ENCODE measurements around the gene NTRK1. TPM values are rescaled to one million over a fixed set of nuclear protein-coding genes. Genes with fewer than 3 reads are reported as not detected.

Gene NTRK1
- not detected in 2 replicates for total RNA-seq (2014; rRNA removed; shearing (Covaris generic))

DNA sequence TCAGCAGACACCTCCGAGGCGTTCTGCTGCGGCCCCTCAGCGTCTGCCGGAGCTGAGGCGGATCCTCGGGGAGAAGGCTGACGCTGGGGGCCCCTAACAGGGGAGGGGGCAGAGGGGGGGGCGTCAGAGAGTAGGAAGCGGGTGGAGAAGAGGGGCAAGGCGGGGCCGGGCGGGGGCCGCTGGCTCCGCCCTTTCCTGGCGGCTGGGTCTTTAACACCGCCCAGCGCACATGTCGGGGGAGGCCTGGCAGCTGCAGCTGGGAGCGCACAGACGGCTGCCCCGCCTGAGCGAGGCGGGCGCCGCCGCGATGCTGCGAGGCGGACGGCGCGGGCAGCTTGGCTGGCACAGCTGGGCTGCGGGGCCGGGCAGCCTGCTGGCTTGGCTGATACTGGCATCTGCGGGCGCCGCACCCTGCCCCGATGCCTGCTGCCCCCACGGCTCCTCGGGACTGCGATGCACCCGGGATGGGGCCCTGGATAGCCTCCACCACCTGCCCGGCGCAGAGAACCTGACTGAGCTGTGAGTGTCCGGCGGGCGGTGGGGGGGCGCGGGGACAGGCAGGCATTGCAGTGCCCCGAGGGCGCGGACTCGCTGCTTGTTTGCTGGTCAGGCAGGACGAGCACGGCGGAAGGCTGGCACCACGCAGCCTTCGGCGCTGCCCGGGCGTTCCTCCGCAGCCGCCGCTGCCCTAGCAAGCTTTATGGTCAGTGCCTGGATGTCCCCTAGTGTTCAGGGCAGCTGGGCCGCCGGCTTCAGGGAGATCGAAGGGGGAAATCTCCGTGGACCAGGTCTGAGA lies at the start of gene NTRK1:
Gene NTRK1, plus strand, starts transcription at position 238 of the 796 bp plus-strand sequence. Its CDS starts 70 bp downstream, at position 308.
- peak; percentile 19 for DNase-seq (ENCODE audit: low read depth)

DNA sequence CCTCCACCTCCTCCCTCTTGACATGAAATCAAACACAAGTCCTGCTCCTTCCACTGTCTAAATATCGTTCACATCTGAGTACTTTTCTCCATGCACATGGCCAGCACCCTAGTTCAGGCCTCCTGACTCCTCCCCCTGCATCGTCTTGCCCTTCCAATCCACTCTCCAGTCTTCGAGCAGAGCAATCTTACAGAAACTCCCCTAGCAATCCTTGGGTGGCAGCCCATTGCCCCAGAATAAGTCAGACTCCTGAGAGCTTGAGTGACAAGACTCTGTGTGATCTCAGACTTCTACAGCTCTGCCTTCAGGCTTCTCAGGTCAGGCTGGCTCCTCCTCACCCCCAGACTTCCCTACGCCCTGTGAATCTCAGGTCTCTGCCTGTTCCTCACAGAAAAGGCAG lies 49.5 kb upstream of the NTRK1 start:
- DNase-seq (ENCODE audit: low read depth): no peak

- no peak for DNase-seq (ENCODE audit: low read depth)
Measured at GRCh38 chr1:156812293-156812990, 48.2 kb upstream of the NTRK1 start.

DNA sequence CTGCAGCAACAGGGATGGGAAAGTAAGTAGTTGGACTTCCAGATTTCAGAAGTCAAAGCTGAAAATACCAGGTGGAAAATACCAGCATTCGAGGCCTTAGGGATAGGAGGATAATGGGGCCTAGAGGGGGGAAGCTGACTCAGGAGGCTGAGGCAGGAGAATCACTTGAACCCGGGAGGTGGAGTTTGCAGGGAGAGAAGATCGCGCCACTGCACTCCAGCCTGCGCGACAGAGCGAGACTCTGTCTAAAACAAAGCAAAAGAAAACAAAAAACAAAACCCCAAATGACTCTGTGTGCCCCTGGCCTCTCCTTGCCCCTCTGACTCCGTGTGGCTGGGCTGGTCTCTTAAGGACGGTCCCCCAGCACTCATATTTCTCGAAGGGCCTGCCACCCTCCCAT lies 47.4 kb upstream of the NTRK1 start:
- no peak for DNase-seq (ENCODE audit: low read depth)

- DNase-seq (ENCODE audit: low read depth): peak; percentile 29
Measured at GRCh38 chr1:156813750-156814570, 46.7 kb upstream of the NTRK1 start.

DNA sequence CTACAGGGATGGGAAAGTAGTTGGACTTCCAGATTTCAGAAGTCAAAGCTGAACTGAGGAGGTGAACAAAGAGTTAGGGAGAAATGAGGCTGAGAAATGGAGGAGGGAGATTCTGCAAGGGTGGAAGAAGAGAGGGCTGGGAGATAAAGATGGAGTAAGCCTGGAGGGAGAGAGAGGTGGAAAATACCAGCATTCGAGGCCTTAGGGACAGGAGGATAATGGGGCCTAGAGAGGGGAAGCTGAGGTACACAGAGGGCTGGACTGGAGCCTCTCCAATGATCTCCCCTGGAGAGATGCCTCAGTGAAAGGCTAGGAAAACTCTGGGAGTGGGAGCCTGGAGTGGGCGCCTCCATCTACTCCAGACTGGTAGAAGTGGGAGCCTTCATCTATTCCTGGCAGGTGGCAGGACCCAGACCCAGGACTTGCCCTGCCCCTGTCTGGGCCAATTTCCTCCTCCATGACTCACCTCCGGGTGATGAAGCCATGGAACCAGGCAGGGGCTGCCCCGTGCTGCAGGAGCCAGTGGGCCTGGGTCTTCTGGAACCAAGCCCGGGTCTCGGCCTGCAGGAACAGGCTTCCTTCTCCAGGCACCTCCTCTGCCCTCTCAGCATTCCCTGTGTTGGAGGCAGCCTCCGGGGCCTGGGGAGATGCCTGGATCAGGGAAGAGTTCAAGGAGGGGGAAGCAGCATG lies 45.9 kb upstream of the NTRK1 start:
- no peak for DNase-seq (ENCODE audit: low read depth)

- DNase-seq (ENCODE audit: low read depth): peak; percentile 85
Measured at GRCh38 chr1:156815307-156815826, 45.3 kb upstream of the NTRK1 start.

DNA sequence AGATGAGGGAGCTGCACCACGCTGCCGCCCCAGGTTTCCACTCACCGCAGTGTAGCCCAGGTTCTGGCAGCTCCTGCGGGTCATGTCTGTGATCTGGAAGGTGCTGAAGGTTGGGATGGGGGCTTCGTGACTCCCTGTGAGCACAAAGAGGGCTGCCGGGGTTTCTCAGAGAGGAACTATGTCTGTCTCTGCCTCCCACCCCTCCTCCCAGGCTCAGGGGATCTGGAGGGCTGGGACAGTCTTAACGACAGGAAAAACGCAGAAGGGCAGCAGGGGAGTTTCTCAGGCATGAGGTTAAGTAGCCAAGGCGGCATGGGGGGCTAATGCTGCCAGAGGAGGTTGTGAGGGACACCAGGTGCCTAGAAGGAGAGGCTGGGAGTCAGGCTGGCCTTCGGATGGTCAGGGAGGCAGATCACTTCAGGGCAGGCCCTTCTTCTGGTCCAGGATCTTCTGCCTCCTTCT lies 44.7 kb upstream of the NTRK1 start:
- DNase-seq (ENCODE audit: low read depth): no peak

GRCh38 chr1:156816561-156817328 lies 43.9 kb upstream of the NTRK1 start, which contains the start of gene SH2D2A:
Gene SH2D2A, minus strand, starts transcription at chr1:156816848. Its CDS starts 140 bp downstream, at chr1:156816708.
- DNase-seq (ENCODE audit: low read depth): peak; percentile 79

DNA sequence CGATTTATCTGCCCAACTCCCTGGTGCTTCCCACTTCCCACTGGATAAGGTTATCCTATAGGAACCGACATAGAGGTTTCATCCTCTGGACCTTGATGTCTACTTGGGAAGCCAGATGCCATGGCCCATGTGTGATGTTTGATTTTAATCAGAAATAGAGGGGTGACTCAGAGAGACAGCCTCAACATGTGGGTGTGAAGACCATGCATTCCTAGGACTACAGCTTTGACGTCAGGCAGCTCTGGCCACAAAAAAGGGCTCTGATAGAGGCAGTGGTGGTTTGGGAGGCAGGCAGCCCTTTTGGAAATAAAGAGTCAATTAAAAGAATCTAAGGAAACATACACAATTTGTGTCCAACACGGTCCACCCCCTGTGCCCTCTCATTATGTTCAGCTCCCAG lies 38.9 kb upstream of the NTRK1 start:
- peak; percentile 64 for DNase-seq (ENCODE audit: low read depth)

DNA sequence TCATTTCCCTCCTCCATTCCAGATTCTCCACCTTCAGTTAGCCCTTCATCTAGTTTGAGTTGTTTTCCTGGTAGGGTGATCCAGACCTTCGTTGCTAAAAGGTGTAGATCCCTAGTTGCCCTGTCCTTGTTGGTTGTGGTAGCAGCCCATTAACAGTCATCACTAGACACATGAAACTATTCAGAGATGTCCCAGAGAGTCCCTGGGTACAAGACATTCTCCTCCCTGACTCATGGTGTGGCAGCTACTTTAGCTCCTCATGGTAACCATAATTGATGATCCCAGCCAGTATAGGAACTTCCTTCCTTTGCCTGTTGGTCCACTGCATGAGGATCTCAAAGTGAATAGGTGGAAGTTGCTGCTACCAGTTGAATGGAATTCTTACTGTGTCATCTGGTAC lies 38.0 kb upstream of the NTRK1 start:
- DNase-seq (ENCODE audit: low read depth): no peak

DNA sequence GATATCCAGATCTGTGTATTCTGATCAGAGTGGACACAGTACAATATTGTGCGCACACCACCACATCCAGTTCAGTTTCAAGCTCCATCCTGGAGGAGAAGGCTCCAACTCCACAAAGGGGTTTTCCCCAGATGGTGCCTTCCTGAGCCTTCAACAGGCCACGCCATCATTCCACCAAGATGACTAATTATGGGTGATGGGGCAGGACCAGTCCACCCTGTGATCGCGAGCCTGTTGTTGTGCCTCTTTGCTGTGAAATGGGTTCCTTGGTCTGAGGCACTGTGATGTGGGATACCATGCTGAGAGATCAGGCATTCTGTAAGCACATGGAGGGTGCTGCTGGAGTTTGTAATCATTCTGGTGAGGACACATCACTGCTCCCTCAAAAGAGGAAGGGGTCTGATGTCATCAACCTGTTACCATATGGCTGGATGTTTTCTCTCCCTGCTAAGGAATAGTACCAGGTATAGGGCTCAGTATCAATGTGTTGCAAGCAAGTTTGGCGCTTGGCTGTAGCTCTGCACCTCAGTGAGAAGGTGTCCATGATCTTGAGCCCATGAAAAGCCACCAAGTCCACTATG lies 37.4 kb upstream of the NTRK1 start:
- DNase-seq (ENCODE audit: low read depth): peak; percentile 14

- no peak for DNase-seq (ENCODE audit: low read depth)
Measured at GRCh38 chr1:156826630-156827029, 34.0 kb upstream of the NTRK1 start.

GRCh38 chr1:156828400-156829124 lies 32.1 kb upstream of the NTRK1 start:
- DNase-seq (ENCODE audit: low read depth): no peak

DNA sequence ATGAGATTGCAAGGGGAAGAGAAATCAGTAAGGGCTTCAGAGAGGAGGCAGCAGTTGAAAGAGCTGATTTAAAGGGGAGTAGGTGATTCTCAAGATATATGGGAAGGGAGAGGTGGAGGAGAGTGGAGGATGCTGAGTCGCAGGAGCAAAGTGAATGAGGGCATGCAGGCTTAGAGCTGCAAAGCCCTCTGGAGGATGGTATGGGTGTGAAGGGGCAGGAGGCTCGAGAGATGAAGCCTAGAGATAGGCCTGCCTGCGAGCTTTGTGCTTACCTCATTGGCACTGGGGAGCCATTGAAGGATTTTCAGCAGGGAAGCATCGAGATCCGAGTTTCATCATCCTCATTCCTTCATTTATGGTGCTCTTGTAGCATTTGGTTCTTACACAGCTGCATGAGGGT lies 28.2 kb upstream of the NTRK1 start:
- DNase-seq (ENCODE audit: low read depth): no peak

- no peak for DNase-seq (ENCODE audit: low read depth)
Measured at GRCh38 chr1:156833603-156834002, 27.1 kb upstream of the NTRK1 start.

DNA sequence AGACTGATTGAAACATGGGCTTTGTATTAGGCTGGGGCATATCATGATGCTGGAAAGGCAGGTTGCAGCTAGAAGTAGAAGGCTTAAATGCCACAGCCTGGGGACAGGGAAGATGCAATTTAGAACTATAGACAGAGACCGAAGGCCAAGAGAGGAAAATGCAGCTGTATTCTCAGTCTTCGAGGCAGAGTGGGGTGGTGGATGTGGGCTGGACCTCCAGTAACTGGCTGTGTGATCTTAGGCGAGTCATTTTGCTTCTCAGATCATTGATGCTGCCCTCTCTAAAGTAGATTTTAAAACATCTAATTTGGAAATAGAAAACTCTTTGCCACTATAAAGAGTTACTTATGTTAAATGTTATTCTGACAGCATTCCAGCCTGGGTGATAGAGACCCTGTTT lies 26.3 kb upstream of the NTRK1 start:
- no peak for DNase-seq (ENCODE audit: low read depth)

GRCh38 chr1:156836041-156836654 lies 24.5 kb upstream of the NTRK1 start:
- no peak for DNase-seq (ENCODE audit: low read depth)

DNA sequence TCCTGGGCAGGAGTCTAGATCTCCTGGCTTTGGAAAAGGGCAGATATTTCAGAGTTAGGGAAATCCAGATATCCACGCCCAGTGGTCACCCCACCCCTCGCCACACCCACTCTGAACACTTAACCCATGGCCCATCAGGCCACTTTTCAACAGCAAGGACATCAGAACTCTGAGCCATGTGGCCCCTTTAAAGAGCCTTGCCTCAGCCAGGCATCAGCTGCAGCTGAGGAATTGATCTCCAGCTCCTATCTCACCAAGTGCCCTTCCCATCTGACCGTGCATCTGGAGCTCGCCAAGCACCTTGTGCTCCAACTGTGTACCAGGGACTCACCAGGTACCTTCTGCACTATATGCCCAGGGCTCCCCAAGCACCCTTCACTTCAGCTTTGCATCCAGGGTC lies 23.8 kb upstream of the NTRK1 start:
- no peak for DNase-seq (ENCODE audit: low read depth)

Measured in RPMI7951 (cell line).